Testis (tissue), 3 donors: ENCODE measurements around the gene ELP2. TPM values are rescaled to one million over a fixed set of nuclear protein-coding genes. Genes with fewer than 3 reads are reported as not detected.
"Not testable (repeated sequence)": the region's sequence is repeated elsewhere in the genome, so short reads cannot be mapped to it uniquely, and the experiment has no call there.

Experiments
- DNase-seq: peaks from one replicate; pipeline ENCODE4 v3.0.0-alpha.2; 2019
- H3K27ac ChIP-seq, 2 donors: fragments of 200-600 bp; sonication (generic); one replicate each; pipeline ENCODE4 v1.5.1; 2019
- H3K27me3 ChIP-seq: fragments of 200-600 bp; sonication (generic); one replicate; pipeline ENCODE4 v1.5.1; 2019
- H3K36me3 ChIP-seq: fragments of 200-600 bp; sonication (generic); one replicate; pipeline ENCODE4 v1.5.1; 2017; ENCODE audit warnings: low read depth; ENCODE audit errors: missing control alignments
- H3K4me1 ChIP-seq: fragments of 200-600 bp; sonication (generic); one replicate; pipeline ENCODE4 v1.5.1; 2019
- H3K4me3 ChIP-seq, 2 donors: fragments of 200-600 bp; sonication (generic); one replicate each; pipeline ENCODE4 v1.5.1; 2017 to 2019
- H3K9me3 ChIP-seq: fragments of 200-600 bp; sonication (generic); one replicate; pipeline ENCODE4 v1.5.1; 2017
- CTCF ChIP-seq, 3 experiments: fragments of 450-650 bp in 2 of 3; fragments of 200-600 bp in 1 of 3; sonication (generic) in 1 of 3; IDR thresholded peaks; one replicate each; pipeline ENCODE4 v1.5.1; 2016 to 2019; ENCODE audit warnings: antibody characterized with exemption in 3 of 3, mild to moderate bottlenecking in 2 of 3, moderate library complexity in 1 of 3
- POLR2A ChIP-seq: fragments of 450-650 bp; IDR thresholded peaks from one replicate; pipeline ENCODE4 v1.6.1; 2017; ENCODE audit warnings: antibody characterized with exemption, mild to moderate bottlenecking, moderate library complexity
- WGBS, 2 donors: methylation state at CpG; one replicate each; pipeline ENCODE4 v1.1.5; 2018; 5-methylcytosine and 5-hydroxymethylcytosine counted together
- intact Hi-C: fragments of 100-400 bp; cut with DNase I; formaldehyde crosslinking; loops from one replicate; pipeline ENCODE4 v1.15.1; 2023; ENCODE audit warnings: low total_unique reads
- polyA plus RNA-seq: library from polyadenylated mRNA; stranded (reverse); fragments of 350-450 nt; fragmentation: Illumina TruSeq; extraction: RNeasy Lipid Tissue Mini Kit (QIAGEN cat#74804); gene quantifications from one replicate; pipeline ENCODE4 v1.2.3, GENCODE V29; 2014; ENCODE audit warnings: low read depth, low replicate concordance; ENCODE audit not compliant: insufficient read depth
- total RNA-seq, 2 donors: library from RNA; depleted of rRNA; stranded (reverse); fragments of >200 nt; gene quantifications; one replicate each; pipeline ENCODE4 v1.2.3, GENCODE V29; 2016

Gene ELP2
- total and polyA plus RNA-seq, 3 donors from 2014 or later = 81.0 to 95.2 (median 94.8) TPM

GRCh38 chr18:36114738-36115137 is 15.0 kb upstream of the ELP2 start:
- no peak overlapping the region for H3K27ac ChIP-seq
- no peak for DNase-seq
- H3K9me3 ChIP-seq = no peaks in the 10 kb centered on the region
- intact Hi-C loops = no loop called here
- 86 to 91% methylated on average over 1 of the region's 1 CpG for WGBS, 2 donors
- no peaks in the 10 kb centered on the region for H3K36me3 ChIP-seq
- H3K27me3 ChIP-seq = no peaks in the 10 kb centered on the region
- H3K4me3 ChIP-seq = no peak overlapping the region
- TF ChIP-seq CTCF (IDR thresholded peaks at IDR 0.05) = no peak
- TF ChIP-seq POLR2A = no peak
- no peaks in the 10 kb centered on the region for H3K4me1 ChIP-seq

- H3K27ac ChIP-seq, H3K36me3 ChIP-seq: not testable (repeated sequence)
- 93 to 96% methylated on average over 11 of the region's 11 CpGs for WGBS, 2 donors
Observed at GRCh38 chr18:36116771-36117170, 12.9 kb upstream of the ELP2 start.

GRCh38 chr18:36120297-36120696 is 9.4 kb upstream of the ELP2 start:
- Histone ChIP-seq H3K9me3 (no peaks in the 10 kb centered on the region), H3K4me1 (no peaks in the 10 kb centered on the region), H3K36me3 (no peaks in the 10 kb centered on the region), H3K27ac (no peak overlapping the region), H3K4me3 (no peak overlapping the region), H3K27me3 (no peaks in the 10 kb centered on the region)
- WGBS, 2 donors = 86 to 90% methylated on average over 3 of the region's 3 CpGs
- no peak for DNase-seq
- intact Hi-C loops = loop anchor here (10.0 kb wide), 1 partner anchor 65 kb away; the partner anchor contains the start of gene MOCOS
- no peak for TF ChIP-seq CTCF (IDR thresholded peaks at IDR 0.05)
- TF ChIP-seq POLR2A = no peak

More at GRCh38 chr18:36116771-36117170, 12.9 kb upstream of the ELP2 start:
- intact Hi-C loops, DNase-seq, H3K4me1 ChIP-seq, H3K4me3 ChIP-seq, H3K9me3 ChIP-seq, H3K27me3 ChIP-seq: not testable (repeated sequence)

- H3K36me3 ChIP-seq = no peaks in the 10 kb centered on the region
- H3K4me1 ChIP-seq = no peaks in the 10 kb centered on the region
- H3K4me3 ChIP-seq = no peak overlapping the region
- intact Hi-C loops = loop anchor here (10.0 kb wide), 1 partner anchor 60 kb away; the partner anchor contains the start of gene MOCOS
- no peak for DNase-seq
- WGBS, 2 donors = 92 to 97% methylated on average over 4 of the region's 4 CpGs
- H3K27me3 ChIP-seq = no peaks in the 10 kb centered on the region
- TF ChIP-seq POLR2A = no peak
- TF ChIP-seq CTCF (IDR thresholded peaks at IDR 0.05) = no peak
- no peaks in the 10 kb centered on the region for H3K9me3 ChIP-seq
- no peak overlapping the region for H3K27ac ChIP-seq
Observed at GRCh38 chr18:36124841-36125240, 4.9 kb upstream of the ELP2 start.

- Histone ChIP-seq H3K4me3 (no peak overlapping the region), H3K36me3 (no peaks in the 10 kb centered on the region), H3K9me3 (no peaks in the 10 kb centered on the region), H3K27me3 (no peaks in the 10 kb centered on the region), H3K4me1 (peaks cover 11% of the 10 kb centered on the region), H3K27ac (no peak overlapping the region)
- TF ChIP-seq POLR2A (no peak), CTCF (IDR thresholded peaks at IDR 0.05) (no peak)
- 91 to 96% methylated on average over 8 of the region's 8 CpGs for WGBS, 2 donors
- no peak for DNase-seq
- intact Hi-C loops = loop anchor here (10.0 kb wide), 1 partner anchor 58 kb away; the partner anchor contains the start of gene MOCOS
Observed at GRCh38 chr18:36126668-36127067, 3.0 kb upstream of the ELP2 start.
